HEK293 (cell line): ENCODE data around the gene RNF44.

Experiments used
- GLIS1 ChIP-seq: fragments of 450-650 bp; formaldehyde crosslinking; IDR thresholded peaks from 2 replicates; pipeline ENCODE4 v1.5.1; 2016; ENCODE audit warnings: missing biosample characterization, missing genetic modification characterization
- HOXA7 ChIP-seq: sonication (generic); formaldehyde crosslinking; IDR thresholded peaks from 2 replicates; pipeline ENCODE4 v1.8.1; 2022; ENCODE audit warnings: missing genetic modification reagents, borderline replicate concordance
- KLF1 ChIP-seq: fragments of 450-650 bp; formaldehyde crosslinking; IDR thresholded peaks from 2 replicates; pipeline ENCODE4 v1.5.1; 2016; ENCODE audit warnings: missing biosample characterization, missing genetic modification characterization
- KLF10 ChIP-seq: fragments of 450-650 bp; IDR thresholded peaks from 2 replicates; pipeline ENCODE4 v1.5.1; 2018; ENCODE audit warnings: missing biosample characterization, mild to moderate bottlenecking, missing genetic modification characterization
- MEIS1 ChIP-seq: sonication (generic); formaldehyde crosslinking; IDR thresholded peaks from 2 replicates; pipeline ENCODE4 v1.8.1; 2022; ENCODE audit warnings: missing genetic modification reagents, mild to moderate bottlenecking, borderline replicate concordance
- SCRT2 ChIP-seq: fragments of 450-650 bp; formaldehyde crosslinking; IDR thresholded peaks from 2 replicates; pipeline ENCODE4 v1.5.1; 2016; ENCODE audit warnings: missing biosample characterization, missing genetic modification characterization
- SP3 ChIP-seq: fragments of 450-650 bp; formaldehyde crosslinking; IDR thresholded peaks from 2 replicates; pipeline ENCODE4 v1.5.1; 2016; ENCODE audit warnings: missing biosample characterization, missing genetic modification characterization
- ZFP41 ChIP-seq: fragments of 450-650 bp; formaldehyde crosslinking; IDR thresholded peaks from 2 replicates; pipeline ENCODE4 v1.5.1; 2016; ENCODE audit warnings: missing biosample characterization, missing genetic modification characterization, borderline replicate concordance
- ZFP69B ChIP-seq: fragments of 450-650 bp; formaldehyde crosslinking; IDR thresholded peaks from 2 replicates; pipeline ENCODE4 v1.5.1; 2016; ENCODE audit warnings: missing biosample characterization, missing genetic modification characterization
- ZIC2 ChIP-seq: fragments of 450-650 bp; formaldehyde crosslinking; IDR thresholded peaks from 2 replicates; pipeline ENCODE4 v1.5.1; 2016; ENCODE audit warnings: missing biosample characterization, missing genetic modification characterization
- ZNF121 ChIP-seq: fragments of 450-650 bp; formaldehyde crosslinking; IDR thresholded peaks from 2 replicates; pipeline ENCODE4 v1.5.1; 2016; ENCODE audit warnings: missing biosample characterization, missing genetic modification characterization
- ZNF274 ChIP-seq, 2 experiments: fragments of 200-500 bp in 1 of 2; fragments of 450-650 bp in 1 of 2; sonication (Bioruptor generic) in 1 of 2; formaldehyde crosslinking in 1 of 2; IDR thresholded peaks; 2 replicates each; pipeline versions ENCODE4 v1.5.1 to v1.6.1; 2014 to 2016; ENCODE audit warnings: borderline replicate concordance in 1 of 2, inconsistent platforms in 1 of 2, low read length in 1 of 2, missing biosample characterization in 1 of 2, missing genetic modification characterization in 1 of 2
- ZNF354C ChIP-seq: fragments of 450-650 bp; formaldehyde crosslinking; IDR thresholded peaks from 2 replicates; pipeline ENCODE4 v1.5.1; 2016; ENCODE audit warnings: missing biosample characterization, missing genetic modification characterization, low read depth, borderline replicate concordance
- ZNF521 ChIP-seq: fragments of 450-650 bp; formaldehyde crosslinking; IDR thresholded peaks from 2 replicates; pipeline ENCODE4 v1.5.1; 2017; ENCODE audit warnings: missing biosample characterization, mild to moderate bottlenecking, missing genetic modification characterization
- ZNF626 ChIP-seq: fragments of 450-650 bp; sonication (Bioruptor Pico); formaldehyde crosslinking; IDR thresholded peaks from 2 replicates; pipeline ENCODE4 v1.5.1; 2018; ENCODE audit warnings: missing biosample characterization, missing genetic modification characterization, inconsistent platforms
- ZNF658 ChIP-seq: fragments of 450-650 bp; formaldehyde crosslinking; IDR thresholded peaks from 2 replicates; pipeline ENCODE4; 2016; ENCODE audit warnings: missing biosample characterization, missing genetic modification characterization
- ZNF776 ChIP-seq: fragments of 450-650 bp; formaldehyde crosslinking; IDR thresholded peaks from 2 replicates; pipeline ENCODE4 v1.5.0; 2017; ENCODE audit warnings: missing biosample characterization, missing genetic modification characterization, borderline replicate concordance
- ZNF830 ChIP-seq: fragments of 450-650 bp; IDR thresholded peaks from 2 replicates; pipeline ENCODE4 v1.5.0; 2018; ENCODE audit warnings: missing biosample characterization, missing genetic modification characterization, low read depth, mild to moderate bottlenecking, moderate library complexity
- ZNF837 ChIP-seq: fragments of 450-650 bp; formaldehyde crosslinking; IDR thresholded peaks from 2 replicates; pipeline ENCODE4 v1.5.1; 2016; ENCODE audit warnings: missing biosample characterization, missing genetic modification characterization
- ZSCAN16 ChIP-seq: fragments of 450-650 bp; formaldehyde crosslinking; IDR thresholded peaks from 2 replicates; pipeline ENCODE4 v1.5.1; 2016; ENCODE audit warnings: missing biosample characterization, missing genetic modification characterization
- TF ChIP-seq, protein P1 (sequence below): fragments of 450-650 bp; formaldehyde crosslinking; IDR thresholded peaks from 2 replicates; pipeline ENCODE4 v1.5.1; 2016; ENCODE audit warnings: missing biosample characterization, missing genetic modification characterization
- TF ChIP-seq, protein P2 (sequence below): fragments of 450-650 bp; formaldehyde crosslinking; IDR thresholded peaks from 2 replicates; pipeline ENCODE4 v1.5.1; 2016; ENCODE audit warnings: missing biosample characterization, missing genetic modification characterization
- TF ChIP-seq, protein P3 (sequence below): fragments of 450-650 bp; IDR thresholded peaks from 2 replicates; pipeline ENCODE4 v1.5.1; 2018; ENCODE audit warnings: missing biosample characterization, missing genetic modification characterization
- TF ChIP-seq, protein P4 (sequence below): fragments of 450-650 bp; formaldehyde crosslinking; IDR thresholded peaks from 2 replicates; pipeline ENCODE4 v1.5.1; 2017; ENCODE audit warnings: missing biosample characterization, mild to moderate bottlenecking, missing genetic modification characterization, moderate library complexity
- TF ChIP-seq, protein P5 (sequence below): fragments of 450-650 bp; formaldehyde crosslinking; conservative IDR thresholded peaks from 2 replicates; pipeline ENCODE4 v1.5.1; 2016; ENCODE audit warnings: low read depth, missing biosample characterization, missing genetic modification characterization

RNF44 gene

DNA sequence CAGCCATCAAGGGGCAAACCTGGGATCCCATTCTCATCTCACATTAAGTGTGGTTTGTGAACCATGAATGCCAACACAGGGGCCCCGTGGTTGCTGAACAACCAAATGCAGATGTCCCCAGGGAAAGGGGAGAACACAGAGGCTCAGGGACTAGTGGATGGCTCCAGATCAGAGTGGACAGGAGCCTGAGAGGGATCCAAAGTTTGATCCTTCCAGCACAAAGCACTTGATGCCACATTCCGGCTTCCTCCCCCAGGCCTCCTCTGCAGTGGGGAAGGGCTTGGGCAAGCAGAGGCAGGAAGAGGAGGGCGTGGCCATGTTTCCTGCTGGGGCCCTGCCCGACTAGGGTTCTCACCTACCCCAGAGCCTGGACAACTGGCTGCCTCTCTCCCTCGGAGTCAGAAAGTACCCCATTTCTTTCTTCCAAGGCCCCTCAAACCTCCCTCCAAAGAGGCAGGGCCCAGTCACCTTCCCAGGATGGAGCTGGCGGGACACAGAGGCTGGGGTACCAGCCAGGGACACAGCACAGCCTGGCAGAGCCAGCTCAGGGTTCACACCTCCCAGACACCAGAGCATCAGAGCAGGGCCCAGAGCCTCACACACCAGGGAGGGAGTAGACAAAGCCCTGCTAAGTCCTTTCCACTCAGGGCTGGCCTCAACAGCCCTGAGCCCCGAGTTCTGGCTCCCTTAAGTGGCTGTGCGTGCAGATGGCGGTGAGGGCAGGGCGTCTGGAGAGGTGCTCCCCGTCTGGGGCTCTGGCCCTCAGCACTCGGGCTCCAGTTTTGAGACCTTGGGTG lies 4.3 kb upstream of the RNF44 start (continued):
- TF ChIP-seq, protein P1, sequence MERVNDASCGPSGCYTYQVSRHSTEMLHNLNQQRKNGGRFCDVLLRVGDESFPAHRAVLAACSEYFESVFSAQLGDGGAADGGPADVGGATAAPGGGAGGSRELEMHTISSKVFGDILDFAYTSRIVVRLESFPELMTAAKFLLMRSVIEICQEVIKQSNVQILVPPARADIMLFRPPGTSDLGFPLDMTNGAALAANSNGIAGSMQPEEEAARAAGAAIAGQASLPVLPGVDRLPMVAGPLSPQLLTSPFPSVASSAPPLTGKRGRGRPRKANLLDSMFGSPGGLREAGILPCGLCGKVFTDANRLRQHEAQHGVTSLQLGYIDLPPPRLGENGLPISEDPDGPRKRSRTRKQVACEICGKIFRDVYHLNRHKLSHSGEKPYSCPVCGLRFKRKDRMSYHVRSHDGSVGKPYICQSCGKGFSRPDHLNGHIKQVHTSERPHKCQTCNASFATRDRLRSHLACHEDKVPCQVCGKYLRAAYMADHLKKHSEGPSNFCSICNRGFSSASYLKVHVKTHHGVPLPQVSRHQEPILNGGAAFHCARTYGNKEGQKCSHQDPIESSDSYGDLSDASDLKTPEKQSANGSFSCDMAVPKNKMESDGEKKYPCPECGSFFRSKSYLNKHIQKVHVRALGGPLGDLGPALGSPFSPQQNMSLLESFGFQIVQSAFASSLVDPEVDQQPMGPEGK (tag by site-specific recombination), result peak; percentile 80
- TF ChIP-seq ZSCAN16 (tag by site-specific recombination) (no peak), SP3 (tag by site-specific recombination) (peak; percentile 68), ZNF776 (tag by site-specific recombination) (no peak), KLF1 (tag by site-specific recombination) (peak; percentile 80), ZNF837 (tag by site-specific recombination) (no peak), ZNF658 (tag by site-specific recombination) (no peak), ZNF830 (tag by site-specific recombination) (no peak), ZNF354C (no peak), KLF10 (tag by site-specific recombination) (no peak), ZNF274 (IDR thresholded peaks at IDR 0.05; ENCODE audit: low read length) (no peak), ZNF274 (tag by site-specific recombination; IDR thresholded peaks at IDR 0.05; ENCODE audit: borderline replicate concordance) (no peak), GLIS1 (tag by site-specific recombination) (peak; percentile 49; the same call in 1 of the 2 replicates), ZFP69B (tag by site-specific recombination) (peak; percentile 48; the same call in 1 of the 2 replicates), SCRT2 (tag by site-specific recombination) (peak; percentile 34; the same call in 1 of the 2 replicates), MEIS1 (CRISPR knock-in tag) (no peak), ZNF521 (tag by site-specific recombination) (no peak), ZFP41 (tag by site-specific recombination) (no peak), ZNF121 (tag by site-specific recombination) (no peak), HOXA7 (CRISPR knock-in tag) (no peak), ZNF626 (no peak), ZIC2 (tag by site-specific recombination) (peak; percentile 55; the same call in 1 of the 2 replicates)
- TF ChIP-seq, protein P2, sequence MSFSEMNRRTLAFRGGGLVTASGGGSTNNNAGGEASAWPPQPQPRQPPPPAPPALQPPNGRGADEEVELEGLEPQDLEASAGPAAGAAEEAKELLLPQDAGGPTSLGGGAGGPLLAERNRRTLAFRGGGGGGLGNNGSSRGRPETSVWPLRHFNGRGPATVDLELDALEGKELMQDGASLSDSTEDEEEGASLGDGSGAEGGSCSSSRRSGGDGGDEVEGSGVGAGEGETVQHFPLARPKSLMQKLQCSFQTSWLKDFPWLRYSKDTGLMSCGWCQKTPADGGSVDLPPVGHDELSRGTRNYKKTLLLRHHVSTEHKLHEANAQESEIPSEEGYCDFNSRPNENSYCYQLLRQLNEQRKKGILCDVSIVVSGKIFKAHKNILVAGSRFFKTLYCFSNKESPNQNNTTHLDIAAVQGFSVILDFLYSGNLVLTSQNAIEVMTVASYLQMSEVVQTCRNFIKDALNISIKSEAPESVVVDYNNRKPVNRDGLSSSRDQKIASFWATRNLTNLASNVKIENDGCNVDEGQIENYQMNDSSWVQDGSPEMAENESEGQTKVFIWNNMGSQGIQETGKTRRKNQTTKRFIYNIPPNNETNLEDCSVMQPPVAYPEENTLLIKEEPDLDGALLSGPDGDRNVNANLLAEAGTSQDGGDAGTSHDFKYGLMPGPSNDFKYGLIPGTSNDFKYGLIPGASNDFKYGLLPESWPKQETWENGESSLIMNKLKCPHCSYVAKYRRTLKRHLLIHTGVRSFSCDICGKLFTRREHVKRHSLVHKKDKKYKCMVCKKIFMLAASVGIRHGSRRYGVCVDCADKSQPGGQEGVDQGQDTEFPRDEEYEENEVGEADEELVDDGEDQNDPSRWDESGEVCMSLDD (tag by site-specific recombination), result peak; percentile 19; the same call in 1 of the 2 replicates
- TF ChIP-seq, protein P3, sequence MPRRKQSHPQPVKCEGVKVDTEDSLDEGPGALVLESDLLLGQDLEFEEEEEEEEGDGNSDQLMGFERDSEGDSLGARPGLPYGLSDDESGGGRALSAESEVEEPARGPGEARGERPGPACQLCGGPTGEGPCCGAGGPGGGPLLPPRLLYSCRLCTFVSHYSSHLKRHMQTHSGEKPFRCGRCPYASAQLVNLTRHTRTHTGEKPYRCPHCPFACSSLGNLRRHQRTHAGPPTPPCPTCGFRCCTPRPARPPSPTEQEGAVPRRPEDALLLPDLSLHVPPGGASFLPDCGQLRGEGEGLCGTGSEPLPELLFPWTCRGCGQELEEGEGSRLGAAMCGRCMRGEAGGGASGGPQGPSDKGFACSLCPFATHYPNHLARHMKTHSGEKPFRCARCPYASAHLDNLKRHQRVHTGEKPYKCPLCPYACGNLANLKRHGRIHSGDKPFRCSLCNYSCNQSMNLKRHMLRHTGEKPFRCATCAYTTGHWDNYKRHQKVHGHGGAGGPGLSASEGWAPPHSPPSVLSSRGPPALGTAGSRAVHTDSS, result no peak
- TF ChIP-seq, protein P4, sequence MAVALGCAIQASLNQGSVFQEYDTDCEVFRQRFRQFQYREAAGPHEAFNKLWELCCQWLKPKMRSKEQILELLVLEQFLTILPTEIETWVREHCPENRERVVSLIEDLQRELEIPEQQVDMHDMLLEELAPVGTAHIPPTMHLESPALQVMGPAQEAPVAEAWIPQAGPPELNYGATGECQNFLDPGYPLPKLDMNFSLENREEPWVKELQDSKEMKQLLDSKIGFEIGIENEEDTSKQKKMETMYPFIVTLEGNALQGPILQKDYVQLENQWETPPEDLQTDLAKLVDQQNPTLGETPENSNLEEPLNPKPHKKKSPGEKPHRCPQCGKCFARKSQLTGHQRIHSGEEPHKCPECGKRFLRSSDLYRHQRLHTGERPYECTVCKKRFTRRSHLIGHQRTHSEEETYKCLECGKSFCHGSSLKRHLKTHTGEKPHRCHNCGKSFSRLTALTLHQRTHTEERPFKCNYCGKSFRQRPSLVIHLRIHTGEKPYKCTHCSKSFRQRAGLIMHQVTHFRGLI (tag by site-specific recombination), result no peak
- TF ChIP-seq, protein P5, sequence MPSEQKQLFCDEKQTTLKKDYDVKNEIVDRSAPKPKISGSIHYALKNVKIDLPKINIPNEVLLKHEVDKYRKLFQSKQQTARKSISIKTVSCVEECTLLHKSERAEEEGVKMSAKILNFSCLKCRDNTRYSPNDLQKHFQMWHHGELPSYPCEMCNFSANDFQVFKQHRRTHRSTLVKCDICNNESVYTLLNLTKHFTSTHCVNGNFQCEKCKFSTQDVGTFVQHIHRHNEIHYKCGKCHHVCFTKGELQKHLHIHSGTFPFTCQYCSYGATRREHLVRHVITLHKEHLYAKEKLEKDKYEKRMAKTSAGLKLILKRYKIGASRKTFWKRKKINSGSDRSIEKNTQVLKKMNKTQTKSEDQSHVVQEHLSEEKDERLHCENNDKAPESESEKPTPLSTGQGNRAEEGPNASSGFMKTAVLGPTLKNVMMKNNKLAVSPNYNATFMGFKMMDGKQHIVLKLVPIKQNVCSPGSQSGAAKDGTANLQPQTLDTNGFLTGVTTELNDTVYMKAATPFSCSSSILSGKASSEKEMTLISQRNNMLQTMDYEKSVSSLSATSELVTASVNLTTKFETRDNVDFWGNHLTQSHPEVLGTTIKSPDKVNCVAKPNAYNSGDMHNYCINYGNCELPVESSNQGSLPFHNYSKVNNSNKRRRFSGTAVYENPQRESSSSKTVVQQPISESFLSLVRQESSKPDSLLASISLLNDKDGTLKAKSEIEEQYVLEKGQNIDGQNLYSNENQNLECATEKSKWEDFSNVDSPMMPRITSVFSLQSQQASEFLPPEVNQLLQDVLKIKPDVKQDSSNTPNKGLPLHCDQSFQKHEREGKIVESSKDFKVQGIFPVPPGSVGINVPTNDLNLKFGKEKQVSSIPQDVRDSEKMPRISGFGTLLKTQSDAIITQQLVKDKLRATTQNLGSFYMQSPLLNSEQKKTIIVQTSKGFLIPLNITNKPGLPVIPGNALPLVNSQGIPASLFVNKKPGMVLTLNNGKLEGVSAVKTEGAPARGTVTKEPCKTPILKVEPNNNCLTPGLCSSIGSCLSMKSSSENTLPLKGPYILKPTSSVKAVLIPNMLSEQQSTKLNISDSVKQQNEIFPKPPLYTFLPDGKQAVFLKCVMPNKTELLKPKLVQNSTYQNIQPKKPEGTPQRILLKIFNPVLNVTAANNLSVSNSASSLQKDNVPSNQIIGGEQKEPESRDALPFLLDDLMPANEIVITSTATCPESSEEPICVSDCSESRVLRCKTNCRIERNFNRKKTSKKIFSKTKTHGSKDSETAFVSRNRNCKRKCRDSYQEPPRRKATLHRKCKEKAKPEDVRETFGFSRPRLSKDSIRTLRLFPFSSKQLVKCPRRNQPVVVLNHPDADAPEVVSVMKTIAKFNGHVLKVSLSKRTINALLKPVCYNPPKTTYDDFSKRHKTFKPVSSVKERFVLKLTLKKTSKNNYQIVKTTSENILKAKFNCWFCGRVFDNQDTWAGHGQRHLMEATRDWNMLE (tag by site-specific recombination), result no peak
